Fibroblast of skin of left quadriceps (primary cell): ENCODE results near the gene FGFRL1.

Experiments used
- DNase-seq, 2 experiments: peaks; one replicate each; pipeline ENCODE4 v3.0.0-alpha.2; 2013; ENCODE audit warnings: low read depth in 2 of 2

The FGFRL1 gene

DNA sequence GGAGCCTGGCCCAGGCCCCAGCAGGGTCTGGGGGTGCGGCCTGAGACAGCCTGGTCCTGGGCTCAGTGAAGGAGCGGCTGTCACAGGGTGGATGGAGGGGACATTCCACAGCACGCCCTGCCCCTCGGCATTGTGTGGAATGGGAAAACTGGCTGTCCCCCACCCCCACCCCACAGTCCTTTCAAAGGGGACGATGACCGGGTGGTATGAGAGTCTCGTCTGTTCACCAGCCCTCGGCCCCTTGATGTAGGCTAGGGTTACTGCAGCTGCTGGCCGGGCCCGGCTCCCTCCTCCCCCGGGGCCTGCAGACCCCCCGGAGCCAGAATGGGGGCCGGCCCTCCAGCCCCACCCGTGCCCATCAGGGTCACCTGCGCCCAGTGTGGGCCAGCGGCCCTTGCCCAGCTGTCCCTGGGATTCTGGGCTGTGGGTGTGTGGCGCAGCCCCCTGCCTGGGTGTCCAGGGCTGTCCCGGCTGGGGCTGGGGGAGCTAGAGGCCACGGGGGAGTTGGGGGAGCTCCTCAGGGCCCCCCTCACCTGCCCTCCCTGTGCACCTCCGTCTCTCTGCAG, 11.7 kb downstream of the FGFRL1 start:
- no peak for DNase-seq

DNA sequence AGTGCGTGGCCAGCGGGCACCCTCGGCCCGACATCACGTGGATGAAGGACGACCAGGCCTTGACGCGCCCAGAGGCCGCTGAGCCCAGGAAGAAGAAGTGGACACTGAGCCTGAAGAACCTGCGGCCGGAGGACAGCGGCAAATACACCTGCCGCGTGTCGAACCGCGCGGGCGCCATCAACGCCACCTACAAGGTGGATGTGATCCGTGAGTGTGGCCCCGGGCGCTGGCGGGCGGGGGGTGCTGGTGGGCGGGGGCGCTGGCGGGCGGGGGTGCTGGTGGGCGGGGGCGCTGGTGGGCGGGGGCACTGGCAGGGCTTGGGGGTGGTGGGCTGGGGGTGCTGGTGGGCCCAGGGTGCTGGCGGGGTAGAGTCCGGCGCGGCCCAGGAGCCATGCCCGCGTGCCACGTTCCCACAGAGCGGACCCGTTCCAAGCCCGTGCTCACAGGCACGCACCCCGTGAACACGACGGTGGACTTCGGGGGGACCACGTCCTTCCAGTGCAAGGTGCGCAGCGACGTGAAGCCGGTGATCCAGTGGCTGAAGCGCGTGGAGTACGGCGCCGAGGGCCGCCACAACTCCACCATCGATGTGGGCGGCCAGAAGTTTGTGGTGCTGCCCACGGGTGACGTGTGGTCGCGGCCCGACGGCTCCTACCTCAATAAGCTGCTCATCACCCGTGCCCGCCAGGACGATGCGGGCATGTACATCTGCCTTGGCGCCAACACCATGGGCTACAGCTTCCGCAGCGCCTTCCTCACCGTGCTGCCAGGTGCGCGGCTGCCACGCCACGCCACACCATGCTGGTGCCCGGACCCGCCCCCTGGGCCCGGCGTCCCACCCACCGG, 12.7 kb downstream of the FGFRL1 start:
- DNase-seq, result no peak

DNA sequence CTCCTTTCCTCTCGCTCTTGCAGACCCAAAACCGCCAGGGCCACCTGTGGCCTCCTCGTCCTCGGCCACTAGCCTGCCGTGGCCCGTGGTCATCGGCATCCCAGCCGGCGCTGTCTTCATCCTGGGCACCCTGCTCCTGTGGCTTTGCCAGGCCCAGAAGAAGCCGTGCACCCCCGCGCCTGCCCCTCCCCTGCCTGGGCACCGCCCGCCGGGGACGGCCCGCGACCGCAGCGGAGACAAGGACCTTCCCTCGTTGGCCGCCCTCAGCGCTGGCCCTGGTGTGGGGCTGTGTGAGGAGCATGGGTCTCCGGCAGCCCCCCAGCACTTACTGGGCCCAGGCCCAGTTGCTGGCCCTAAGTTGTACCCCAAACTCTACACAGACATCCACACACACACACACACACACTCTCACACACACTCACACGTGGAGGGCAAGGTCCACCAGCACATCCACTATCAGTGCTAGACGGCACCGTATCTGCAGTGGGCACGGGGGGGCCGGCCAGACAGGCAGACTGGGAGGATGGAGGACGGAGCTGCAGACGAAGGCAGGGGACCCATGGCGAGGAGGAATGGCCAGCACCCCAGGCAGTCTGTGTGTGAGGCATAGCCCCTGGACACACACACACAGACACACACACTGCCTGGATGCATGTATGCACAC, 13.6 kb downstream of the FGFRL1 start:
- no peak for DNase-seq

DNA sequence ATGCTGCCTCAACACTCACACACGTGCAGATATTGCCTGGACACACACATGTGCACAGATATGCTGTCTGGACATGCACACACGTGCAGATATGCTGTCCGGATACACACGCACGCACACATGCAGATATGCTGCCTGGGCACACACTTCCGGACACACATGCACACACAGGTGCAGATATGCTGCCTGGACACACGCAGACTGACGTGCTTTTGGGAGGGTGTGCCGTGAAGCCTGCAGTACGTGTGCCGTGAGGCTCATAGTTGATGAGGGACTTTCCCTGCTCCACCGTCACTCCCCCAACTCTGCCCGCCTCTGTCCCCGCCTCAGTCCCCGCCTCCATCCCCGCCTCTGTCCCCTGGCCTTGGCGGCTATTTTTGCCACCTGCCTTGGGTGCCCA, 14.7 kb downstream of the FGFRL1 start:
- DNase-seq, result no peak

DNA sequence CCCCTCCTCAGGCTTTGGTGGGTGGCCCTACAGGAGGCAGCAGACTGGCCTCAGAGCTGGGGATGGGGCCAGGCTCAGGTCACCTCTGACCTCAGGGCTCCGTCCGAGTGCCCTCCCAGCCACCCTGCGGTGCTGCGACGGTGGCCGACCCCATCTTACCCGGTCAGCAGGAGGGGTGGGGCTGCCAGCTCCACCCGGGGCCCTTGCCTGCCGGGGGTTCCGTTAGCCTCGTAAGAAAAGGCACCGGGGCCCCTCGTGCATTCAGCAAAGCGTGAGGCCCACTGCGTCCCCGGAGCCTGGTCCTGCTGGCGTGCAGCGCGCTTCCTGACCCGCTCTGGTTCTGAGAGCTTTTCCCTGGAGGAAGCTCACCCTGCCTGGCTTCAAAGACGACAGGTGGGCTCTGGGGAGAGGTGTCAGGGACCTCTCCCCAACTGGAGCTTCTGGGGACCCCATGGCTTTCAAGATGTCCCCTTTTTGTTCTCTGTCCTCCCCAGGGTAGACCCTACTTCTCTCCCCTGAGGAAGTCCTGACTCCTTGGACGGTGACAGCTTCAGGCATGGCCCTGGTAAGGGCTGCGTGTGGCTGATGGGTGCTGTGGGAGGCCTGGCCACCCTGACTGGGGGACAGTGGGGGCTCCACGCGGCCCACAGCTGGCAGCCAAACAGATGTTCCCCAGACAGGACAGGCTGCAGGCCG, 15.9 kb downstream of the FGFRL1 start:
- no peak for DNase-seq

DNA sequence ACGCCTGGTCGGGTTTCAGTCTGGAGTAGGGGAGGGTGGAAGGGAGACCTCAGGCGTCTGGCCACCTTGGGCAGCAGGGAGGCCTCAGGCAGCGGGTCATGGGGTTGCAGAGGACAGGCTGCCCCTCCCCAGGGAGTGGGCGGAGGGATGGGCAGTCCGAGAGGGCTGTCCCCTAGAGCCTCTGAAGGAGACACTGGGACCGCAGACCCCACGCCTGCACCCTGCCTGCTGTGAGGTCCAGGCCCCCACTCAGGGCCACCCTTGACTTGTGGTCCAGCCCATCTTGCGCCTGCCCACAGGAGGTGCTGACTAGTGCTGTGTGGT, 16.5 kb downstream of the FGFRL1 start:
- no peak for DNase-seq

DNA sequence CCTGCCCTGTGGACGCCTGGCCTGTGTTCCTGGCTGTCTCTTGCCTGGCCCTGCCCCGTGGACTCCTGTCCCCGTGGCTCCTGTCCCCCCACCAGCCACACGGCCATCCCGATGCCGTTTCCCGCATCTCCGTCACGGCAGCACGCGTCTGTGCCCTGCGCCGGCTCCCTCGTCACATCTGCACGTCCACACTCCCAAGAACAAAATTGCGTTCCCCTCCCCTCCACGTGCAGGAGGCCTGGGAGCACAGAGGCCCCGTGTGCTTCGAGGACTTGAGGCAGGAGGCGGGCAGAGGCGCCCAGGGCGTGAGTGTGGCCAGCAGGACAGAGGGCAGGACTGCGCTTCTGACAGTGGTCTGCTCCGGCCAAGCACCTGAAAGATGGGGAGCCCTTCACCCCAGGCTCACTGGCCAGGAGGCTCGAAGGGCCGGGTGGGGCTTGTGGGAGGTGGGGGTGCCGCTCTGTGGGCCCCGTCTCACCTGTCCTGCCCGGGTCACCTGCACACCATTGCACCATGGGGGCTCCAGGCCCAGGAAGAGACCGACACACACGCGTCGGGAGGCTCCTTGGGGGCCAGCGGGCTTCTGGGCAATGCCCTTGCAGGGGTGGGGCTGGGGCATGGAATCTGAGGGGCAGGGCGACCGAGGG, 17.3 kb downstream of the FGFRL1 start:
- DNase-seq, result no peak

DNA sequence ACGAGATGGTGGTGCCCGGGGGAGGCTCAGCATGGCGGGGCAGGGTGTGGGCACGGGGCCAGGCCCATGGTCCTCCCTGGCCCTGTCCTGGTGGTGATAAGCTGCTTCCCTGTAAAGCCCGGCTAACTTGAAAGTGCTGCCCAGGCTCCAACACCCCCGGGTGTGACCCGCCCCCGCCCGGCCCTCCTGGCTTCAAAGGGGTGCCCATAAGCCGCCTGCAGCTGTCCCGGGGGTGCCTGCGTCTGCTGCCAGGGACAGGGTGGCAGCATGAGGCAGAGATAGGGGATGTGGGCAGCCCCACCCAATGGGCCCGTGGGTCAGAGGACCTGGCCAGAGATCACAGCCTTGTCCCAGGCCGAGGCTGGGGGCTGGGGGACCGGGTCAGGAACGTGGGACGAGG, 18.1 kb downstream of the FGFRL1 start:
- no peak for DNase-seq

DNA sequence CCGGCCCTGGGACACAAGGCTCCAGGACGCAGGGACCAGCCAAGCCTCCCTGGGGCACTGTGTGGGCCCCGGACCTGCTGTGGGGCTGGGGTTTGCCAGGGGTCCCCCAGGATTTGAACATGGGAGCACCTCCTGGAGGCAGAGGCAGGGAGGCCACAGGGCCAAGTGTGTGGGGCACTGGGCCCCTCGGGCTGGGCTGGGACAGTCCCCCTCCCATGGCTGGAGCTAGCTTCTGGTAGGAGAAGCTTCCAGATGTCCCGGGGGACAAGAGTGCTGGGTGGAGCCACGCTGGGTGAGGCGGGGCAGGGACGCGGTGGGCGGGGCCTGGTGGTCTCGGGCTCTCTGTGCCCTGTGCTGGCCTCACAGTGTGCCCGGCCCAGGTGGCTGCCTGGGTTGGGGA, 18.6 kb downstream of the FGFRL1 start:
- no peak for DNase-seq

DNA sequence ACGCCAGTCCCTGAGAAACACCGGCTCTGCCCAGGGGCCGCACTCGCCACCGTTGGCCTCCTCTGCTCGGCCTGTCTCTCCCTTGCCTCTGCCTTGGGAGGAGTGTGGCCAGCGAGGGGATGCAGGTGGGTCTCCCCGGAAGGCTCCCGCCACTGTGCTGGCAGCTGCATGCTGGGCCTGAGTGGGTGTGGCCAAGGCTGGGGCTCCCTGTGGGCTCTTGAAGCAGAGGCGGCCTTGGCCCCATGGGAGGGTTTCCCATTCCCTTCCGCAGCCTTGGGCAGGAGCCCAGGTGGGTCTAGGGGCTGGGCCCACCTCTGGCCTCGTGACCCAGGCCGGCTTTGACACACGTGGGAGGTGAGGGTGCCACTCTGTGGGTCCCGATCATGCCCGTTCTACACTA, 19.1 kb downstream of the FGFRL1 start:
- DNase-seq, result no peak

DNA sequence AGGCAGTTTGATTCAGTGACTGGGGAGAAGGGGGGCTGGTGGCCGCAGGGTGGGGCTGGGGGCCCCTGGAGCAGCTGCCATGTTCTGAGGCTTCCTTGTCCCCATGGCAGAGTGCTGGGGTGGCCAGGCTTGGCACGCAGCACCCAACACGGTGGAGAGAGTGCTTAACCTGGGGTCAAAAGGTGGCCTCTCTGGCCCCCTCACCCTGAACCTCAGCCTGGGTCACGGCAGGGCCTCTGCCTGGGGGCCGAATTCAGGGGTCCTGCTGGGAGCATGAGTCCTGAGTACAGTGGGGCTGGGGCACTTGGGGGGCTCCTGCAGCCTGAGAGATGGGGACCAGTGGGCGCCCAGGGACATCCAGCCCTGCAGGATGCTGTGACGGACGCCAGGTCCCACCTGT, 19.9 kb downstream of the FGFRL1 start:
- DNase-seq, result no peak

DNA sequence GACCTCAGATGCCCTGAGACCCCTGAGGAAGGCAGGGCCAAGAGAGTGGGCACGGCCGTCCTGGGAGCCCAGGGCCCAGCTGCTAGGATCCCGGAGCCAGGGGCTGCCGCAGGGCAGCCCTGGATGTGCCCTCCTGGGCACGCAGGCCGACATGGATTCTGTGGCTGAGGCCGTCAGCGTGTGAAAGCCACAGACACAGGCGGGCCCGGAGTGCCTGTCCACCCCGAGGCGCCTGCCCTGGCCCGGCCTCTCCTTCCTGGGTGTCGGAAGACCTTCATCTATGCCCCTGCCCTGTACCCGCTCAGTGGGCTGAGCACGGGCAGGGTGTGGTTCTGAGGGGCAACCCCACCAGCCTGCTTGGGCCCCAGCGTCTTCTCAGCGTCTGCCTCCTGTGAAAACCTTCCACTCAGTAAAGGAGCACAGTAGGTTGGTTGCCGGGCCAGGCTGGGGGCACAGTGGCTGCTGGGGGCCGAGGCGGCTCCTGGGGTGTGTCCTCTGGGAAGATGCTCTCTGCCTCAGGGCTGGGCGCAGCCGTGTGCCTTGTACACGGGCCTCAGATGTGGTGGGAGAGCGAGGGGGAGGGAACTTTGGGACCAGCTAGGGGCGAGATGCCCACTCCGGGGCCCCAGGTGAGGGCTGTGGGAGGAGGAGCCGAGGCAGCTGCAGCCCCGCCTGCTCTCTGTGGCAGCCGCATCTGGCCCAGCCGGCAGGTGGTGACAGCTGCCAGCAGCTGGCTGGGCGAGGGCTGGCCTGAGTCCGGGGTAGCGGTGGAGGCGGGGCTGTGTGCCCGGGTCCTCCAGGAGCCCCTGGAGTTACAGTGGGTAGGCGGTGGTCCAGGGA, 20.8 kb downstream of the FGFRL1 start:
- no peak for DNase-seq

DNA sequence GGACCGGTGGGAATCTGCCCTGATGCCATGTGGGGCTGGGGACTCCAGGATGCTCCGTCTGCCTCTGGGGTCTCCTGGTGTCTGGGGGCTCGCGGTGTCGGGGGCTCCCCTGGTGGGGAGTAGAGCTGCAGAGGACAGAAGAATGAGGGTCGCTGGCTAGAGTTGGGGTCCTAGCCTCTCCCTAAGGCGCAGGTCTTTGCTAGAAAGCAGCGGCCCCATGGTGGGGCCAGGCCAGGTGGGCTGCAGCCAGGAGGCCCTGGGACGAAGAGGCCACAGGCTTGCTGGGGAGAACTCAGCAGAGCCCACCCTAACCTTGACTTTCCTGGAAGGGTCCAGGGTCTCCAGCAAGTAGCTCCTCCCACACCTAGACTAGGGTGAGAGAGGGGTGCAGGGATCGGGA, 21.4 kb downstream of the FGFRL1 start:
- DNase-seq, result no peak

DNA sequence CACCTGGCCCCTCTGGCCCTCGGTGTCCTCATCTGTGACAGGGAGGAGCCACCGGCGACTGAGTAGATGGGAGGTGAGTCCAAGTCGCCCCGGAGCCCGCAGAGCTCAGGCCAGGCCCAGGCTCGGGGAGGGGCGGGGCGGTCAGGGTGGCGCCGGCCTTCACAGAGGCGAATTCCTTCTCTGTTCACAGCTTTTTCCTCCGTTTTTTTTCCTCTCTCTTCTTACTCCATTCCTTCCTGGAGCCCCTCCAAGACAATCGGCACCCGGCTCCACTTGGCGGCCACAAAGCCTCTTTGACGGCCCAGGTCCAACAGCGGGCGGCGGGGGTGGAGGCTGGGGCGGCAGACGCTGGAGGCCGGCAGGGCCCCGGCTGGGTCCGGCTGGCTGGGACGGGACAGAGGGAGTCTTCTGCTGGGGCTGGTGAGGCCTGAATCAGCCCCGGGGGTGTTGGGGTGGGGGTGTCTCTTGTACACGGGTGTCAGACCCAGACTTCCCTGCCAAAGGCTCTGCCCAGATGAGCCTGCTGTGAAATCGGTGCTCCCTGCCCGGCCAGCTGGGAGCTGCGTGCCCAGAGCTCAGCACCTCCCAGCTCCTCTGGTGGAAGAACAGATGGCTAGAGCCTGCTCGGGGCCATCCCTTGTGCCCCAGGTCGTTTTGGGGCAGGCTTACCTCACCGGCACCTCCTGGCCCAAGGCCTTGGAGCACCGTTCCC, 22.6 kb downstream of the FGFRL1 start:
- DNase-seq, result no peak

DNA sequence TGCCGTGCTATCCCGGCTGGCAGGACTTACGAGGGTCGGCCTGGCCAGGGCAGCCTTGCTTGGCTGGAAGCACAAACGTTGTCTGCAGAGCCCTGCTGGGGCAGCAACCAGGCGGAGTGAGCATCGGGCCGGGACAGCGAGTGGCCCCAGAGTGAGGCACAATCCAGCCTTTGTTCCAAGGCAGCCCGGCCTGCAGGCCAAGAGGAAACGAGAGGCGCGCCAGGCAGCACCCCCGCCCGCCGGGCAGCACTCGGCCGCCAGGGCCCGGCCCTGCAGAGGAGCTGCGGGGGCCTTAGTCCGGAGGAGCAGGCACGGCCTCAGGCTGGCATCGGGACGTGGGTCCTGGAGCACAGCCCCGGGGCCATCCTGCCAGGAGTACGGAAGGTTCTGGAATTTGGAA, 24.1 kb downstream of the FGFRL1 start:
- no peak for DNase-seq

DNA sequence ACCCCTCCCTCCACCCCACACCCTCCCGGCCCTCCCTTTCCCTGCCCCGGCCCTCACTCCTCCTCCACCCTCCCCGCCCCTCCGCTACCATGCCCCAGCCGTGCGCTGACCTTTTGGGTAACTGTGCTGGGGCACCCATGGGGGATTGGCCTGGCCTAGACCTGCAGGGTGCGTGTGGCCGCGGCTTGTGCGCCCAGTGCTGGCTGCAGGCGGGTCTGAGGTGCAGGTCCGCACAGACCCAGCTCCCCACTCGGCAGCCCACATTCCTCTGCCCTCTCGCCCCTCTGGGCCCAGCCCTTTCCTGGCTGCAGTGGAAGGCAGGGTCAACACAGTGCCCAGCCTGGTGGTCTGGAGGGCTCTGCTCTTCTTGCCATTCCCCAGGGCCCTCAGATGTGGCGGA, 24.7 kb downstream of the FGFRL1 start:
- no peak for DNase-seq

DNA sequence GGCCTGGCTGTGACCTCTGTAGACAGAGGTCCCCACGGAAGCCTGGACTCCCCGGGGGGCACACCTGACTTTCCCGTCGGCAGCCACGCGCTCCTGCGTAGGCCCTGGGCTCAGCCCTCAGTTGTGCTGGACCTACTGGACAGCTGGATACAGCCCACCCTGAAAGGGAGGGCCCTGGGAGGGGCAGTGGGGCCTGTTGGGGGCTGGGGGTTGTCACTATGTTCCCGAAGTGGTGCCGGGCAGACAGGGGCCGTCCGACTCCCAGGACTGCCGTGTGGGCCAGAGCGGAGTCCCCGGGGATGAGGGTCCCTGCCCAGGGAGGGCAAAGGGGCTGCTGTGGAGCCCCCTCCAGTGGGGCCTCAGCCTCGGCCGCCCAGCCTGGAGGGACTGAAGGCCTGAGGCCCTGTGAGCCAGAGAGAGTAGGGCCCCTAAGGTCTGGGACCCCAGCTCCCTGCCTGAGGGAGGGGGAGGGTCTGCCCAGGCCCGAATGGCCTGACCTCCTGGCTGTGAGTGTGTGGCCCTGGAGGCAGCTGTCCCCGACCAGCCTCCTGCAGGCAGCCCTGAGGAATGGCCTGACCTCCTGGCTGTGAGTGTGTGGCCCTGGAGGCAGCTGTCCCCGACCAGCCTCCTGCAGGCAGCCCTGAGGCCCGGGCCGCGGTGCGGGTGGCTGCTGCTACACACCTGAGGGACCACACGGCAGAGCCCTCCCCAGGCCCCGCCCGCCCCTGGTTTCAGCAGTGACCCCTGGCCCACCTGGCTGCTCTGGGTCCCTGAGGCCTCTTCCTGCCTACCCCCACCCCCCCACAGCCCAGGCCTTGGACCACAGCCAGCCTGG, 25.8 kb downstream of the FGFRL1 start:
- no peak for DNase-seq

DNA sequence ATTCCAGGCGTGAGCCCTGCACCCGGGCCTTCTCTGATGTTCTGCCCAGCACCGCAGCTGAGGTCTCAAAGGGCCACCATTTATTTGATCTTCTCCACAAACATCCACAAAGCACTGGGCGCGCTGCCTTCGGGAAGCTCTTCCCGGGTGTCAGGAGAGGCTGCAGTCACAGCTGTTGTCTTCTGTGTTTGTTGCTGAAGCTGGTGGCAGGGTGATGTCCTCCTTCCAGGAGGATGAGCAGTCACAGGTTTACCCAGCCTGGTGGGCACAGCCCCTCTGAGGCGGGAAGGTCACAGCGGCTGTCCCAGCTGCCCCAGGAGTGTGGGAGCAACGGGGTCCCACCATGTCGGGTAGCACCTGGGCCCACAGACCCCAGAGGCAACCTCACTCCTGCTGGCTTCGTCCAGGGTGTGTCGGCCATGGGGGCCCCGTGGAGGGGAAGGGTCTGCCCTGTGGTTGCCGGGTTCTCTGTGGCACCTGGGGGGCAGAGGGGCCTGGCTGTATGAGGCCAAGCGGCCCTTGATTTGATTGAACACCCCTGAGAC, 27.6 kb downstream of the FGFRL1 start:
- no peak for DNase-seq
